GM12875 (cell line): ENCODE results near the gene HBG2.

Experiments used
- H3K4me3 ChIP-seq: one replicate; pipeline ENCODE4 v1.5.1; 2011; ENCODE audit warnings: low read depth, low read length, control low read depth
- TF ChIP-seq, protein P1 (sequence below): IDR thresholded peaks from 2 replicates; pipeline ENCODE4 v1.5.1; 2011; ENCODE audit warnings: low read depth, mild to moderate bottlenecking, control low read depth, inconsistent platforms, low read length, moderate library complexity, borderline replicate concordance; ENCODE audit not compliant: insufficient read depth

Gene HBG2

DNA sequence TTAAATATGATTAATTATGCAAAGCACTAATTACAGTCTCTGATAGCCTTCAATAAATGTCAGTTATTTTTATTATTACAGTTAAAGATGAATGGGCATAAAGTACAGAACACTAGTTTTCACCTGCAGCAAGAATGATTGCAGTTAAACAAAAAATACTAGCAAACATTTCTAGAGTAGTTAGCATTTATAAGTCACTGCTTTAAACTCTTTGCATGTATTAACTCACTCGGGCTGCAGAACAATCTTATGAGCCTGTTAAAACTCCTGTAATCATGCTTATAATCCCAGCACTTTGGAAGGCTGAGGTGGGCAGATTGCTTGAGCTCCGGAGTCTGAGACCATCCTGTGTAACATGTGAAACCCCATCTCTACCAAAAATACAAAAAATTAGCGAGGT is 32.3 kb upstream of the HBG2 start:
- no peak overlapping the region for H3K4me3 ChIP-seq
- TF ChIP-seq, protein P1, sequence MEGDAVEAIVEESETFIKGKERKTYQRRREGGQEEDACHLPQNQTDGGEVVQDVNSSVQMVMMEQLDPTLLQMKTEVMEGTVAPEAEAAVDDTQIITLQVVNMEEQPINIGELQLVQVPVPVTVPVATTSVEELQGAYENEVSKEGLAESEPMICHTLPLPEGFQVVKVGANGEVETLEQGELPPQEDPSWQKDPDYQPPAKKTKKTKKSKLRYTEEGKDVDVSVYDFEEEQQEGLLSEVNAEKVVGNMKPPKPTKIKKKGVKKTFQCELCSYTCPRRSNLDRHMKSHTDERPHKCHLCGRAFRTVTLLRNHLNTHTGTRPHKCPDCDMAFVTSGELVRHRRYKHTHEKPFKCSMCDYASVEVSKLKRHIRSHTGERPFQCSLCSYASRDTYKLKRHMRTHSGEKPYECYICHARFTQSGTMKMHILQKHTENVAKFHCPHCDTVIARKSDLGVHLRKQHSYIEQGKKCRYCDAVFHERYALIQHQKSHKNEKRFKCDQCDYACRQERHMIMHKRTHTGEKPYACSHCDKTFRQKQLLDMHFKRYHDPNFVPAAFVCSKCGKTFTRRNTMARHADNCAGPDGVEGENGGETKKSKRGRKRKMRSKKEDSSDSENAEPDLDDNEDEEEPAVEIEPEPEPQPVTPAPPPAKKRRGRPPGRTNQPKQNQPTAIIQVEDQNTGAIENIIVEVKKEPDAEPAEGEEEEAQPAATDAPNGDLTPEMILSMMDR: no peak

DNA sequence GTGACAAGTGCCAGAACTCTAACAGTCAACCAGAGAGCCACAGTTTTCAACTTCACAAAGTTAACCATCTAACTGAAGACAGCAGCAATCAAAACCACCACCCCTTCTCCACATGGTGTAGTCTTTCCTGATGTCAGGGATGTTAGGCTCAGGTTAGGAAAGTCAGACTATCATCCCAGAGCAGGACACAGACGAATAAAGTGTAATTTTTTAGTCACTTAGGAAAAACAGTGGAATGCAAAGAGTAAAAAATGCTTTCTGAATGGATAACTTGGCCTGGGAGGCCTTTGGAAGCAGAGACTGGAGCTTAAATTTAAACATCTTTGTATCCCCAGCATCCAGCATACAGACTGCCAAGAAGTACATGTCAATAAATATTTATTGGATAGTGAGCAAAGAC is 31.8 kb upstream of the HBG2 start:
- no peak overlapping the region for H3K4me3 ChIP-seq
- TF ChIP-seq, protein P1: no peak

DNA sequence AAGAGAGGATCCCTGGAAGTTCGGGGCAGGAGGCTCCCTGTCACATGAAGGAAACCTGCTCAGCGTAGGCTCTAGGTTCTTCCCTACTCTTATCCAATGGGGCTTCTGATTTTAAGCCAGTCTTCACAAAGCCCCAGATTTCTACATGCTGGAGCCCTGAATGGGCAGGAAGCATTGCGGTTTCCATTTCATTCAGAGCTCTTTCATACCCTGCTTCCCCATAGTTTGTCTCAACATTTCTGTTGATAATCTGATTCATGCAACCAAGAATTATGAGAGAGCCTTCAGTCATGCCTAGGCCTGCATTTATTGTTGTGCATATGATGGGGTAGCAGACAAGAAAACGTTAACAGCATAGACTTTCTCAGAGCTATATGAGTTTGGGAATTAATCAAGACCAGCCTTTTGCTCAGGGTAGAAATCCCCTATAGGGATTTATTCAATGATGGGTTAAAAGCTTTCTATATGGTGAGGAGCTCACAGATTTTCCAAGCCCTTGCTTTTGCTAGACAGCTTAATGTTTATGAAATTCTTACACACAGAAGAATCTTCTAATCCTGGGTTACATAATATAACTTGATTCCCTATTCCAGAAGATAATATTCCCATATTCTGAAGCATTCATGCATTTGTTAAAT is 31.2 kb upstream of the HBG2 start:
- no peak overlapping the region for H3K4me3 ChIP-seq
- TF ChIP-seq, protein P1: no peak

DNA sequence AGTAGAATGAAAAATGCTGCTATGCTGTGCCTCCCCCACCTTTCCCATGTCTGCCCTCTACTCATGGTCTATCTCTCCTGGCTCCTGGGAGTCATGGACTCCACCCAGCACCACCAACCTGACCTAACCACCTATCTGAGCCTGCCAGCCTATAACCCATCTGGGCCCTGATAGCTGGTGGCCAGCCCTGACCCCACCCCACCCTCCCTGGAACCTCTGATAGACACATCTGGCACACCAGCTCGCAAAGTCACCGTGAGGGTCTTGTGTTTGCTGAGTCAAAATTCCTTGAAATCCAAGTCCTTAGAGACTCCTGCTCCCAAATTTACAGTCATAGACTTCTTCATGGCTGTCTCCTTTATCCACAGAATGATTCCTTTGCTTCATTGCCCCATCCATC is 30.1 kb upstream of the HBG2 start:
- no peak overlapping the region for H3K4me3 ChIP-seq
- TF ChIP-seq, protein P1: no peak

DNA sequence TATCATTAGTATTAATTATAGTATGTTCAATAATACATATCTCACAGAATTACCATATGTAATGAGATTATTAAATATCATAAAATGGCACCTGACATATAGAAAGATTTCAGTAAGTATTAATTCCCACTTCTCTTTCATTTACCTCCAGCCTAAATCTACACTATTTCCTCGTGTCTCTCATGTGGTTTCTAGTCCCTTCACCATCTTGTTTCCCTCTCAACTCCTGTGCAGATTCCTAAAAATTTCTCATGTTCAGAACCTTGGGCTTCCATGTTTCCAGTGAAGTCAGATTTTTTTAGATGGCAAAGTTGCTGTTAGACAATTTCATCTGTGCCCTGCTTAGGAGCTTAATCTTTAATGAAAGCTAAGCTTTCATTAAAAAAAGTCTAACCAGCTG is 29.3 kb upstream of the HBG2 start:
- TF ChIP-seq, protein P1: no peak
- no peak overlapping the region for H3K4me3 ChIP-seq

DNA sequence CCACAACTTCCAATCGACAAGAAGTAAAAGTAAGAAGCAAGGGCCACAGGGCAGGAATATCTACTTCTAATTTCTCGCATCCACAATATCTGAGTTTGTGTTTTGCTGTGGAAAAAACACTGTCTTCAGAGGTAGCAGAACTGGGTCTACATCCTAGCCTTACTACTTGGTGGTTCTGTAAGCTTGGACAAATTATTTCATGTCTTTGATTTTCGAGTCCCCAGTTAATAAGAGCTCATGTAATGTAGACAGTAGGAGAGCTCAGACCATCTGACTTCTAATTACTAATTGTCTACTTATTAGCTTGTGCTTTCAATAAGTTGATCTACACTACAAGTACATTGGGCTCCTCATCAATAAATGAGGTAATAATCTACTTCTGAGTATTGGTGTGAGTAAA is 28.5 kb upstream of the HBG2 start:
- TF ChIP-seq, protein P1: no peak
- no peak overlapping the region for H3K4me3 ChIP-seq

DNA sequence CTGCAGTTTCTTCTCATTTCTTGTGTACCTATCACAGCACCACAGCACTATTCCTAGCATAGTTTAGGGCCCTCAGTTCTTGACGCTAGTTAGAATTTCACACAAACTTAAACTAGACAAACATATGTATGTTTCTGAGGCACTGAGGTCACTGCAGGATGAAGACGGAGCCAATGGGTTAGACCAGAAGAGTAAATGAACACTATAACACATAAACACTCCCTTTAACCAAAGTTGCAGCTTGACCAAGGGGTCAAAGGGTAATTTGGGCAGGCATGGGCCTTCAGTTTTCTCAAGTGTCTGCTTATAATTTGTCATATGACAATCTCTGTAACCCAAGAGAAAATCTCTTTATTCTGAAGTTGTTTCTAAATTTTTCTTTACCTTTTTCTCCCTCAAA is 28.0 kb upstream of the HBG2 start:
- TF ChIP-seq, protein P1: no peak
- H3K4me3 ChIP-seq: no peak overlapping the region
